Measurements from ENCODE around the gene FAM131A.

GRCh38 chr3:184289426-184289938, 47.9 kb upstream of the FAM131A start:
- TF ChIP-seq CTCF (conservative IDR thresholded peaks at IDR 0.05 in 1 of 2, IDR thresholded peaks at IDR 0.05 in 1 of 2; ENCODE audit: extremely low read depth in 1 of 2, insufficient read depth in 1 of 2, low read depth in 1 of 2, low read length in 2 of 2): peak; percentile 60 to 77
- TF ChIP-seq EZH2 (IDR thresholded peaks at IDR 0.05; ENCODE audit: borderline replicate concordance, low read length): no peak

All from mammary epithelial cell (primary cell).